Left lung (tissue), 10 donors: ENCODE measurements around the gene CYP51A1. TPM values are rescaled to one million over a fixed set of nuclear protein-coding genes. Genes with fewer than 3 reads are reported as not detected.
A peak's percentile ranks its signal among the peaks of the same experiment; 100 is the strongest.

Experiments
- ATAC-seq: fragments of 200-7000 bp; cut with Tn5 transposase; one replicate; pipeline ENCODE4 v1.9.1; 2020; ENCODE audit warnings: moderate library complexity
- DNase-seq, 4 donors: peaks; one replicate each; pipeline ENCODE4 v3.0.0-alpha.2; 2013 to 2020
- H3K27ac ChIP-seq, 2 donors: fragments of 200-600 bp; sonication (generic) in 1 of 2; one replicate each; pipeline versions ENCODE4 v1.5.0 to v1.8.0; 2020 to 2021
- H3K27me3 ChIP-seq, 2 donors: fragments of 200-600 bp; sonication (generic) in 1 of 2; one replicate each; pipeline versions ENCODE4 v1.5.0 to v1.8.0; 2020 to 2021
- H3K36me3 ChIP-seq, 2 donors: fragments of 200-600 bp; sonication (generic) in 1 of 2; one replicate each; pipeline versions ENCODE4 v1.5.0 to v1.8.0; 2020 to 2021
- H3K4me1 ChIP-seq, 2 donors: fragments of 200-600 bp; one replicate each; pipeline ENCODE4 v1.8.0; 2021
- H3K4me3 ChIP-seq, 2 donors: fragments of 200-600 bp; sonication (generic) in 1 of 2; one replicate each; pipeline versions ENCODE4 v1.5.0 to v1.8.0; 2020 to 2021; ENCODE audit warnings: mild to moderate bottlenecking in 1 of 2
- H3K9me3 ChIP-seq, 2 donors: fragments of 200-600 bp; sonication (generic) in 1 of 2; one replicate each; pipeline versions ENCODE4 v1.5.0 to v1.8.0; 2020 to 2021
- intact Hi-C, 2 donors: fragments of 100-400 bp; cut with DNase I; formaldehyde crosslinking; loops; one replicate each; pipeline versions ENCODE4 v1.11.2 to v1.14.2; 2022
- polyA plus RNA-seq, 6 donors: library from polyadenylated mRNA; unstranded; fragments of 120-200 nt; gene quantifications; one replicate each; pipeline ENCODE4 v1.2.1, GENCODE V29; 2013; ENCODE audit not compliant: insufficient read length in 6 of 6
- total RNA-seq, 2 donors: library from RNA; stranded (reverse); fragmentation: NEBNext Ultra II Directional; extraction: Animal tissue kit (Norgen Biotek cat#: 25700); gene quantifications; one replicate each; pipeline ENCODE4 v1.2.1, GENCODE V29; 2021
- TF ChIP-seq, protein P1 (sequence below), 2 donors: fragments of 200-600 bp; sonication (generic) in 1 of 2; IDR thresholded peaks; one replicate each; pipeline versions ENCODE4 v1.5.0 to v1.8.0; 2021; ENCODE audit warnings: antibody characterized with exemption in 2 of 2
- donor health status: DM: no; HTN: yes; CAD: no.
- donor health status: DM: no; HTN: no; CAD: no.

Gene CYP51A1
- total and polyA plus RNA-seq, 8 donors, result 35.1 to 271 (median 42.7) TPM

DNA sequence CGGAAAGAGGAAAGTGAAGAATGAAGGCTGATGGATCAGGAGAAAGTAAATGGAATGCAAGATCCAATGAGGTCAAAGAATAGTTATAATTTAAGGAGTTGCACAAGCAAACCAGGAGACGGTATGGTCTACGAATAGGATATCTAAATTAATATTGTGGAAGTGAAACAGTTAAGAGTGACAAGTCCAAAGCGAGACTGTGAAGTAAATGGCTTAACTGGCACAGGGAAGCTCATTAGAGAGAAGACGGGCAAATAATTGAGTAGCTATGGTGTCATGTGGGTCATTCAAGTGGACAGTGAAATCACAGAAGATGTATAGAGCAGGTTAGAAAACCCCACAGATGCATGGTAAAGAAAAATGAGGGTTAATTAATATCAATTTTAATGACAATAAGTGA lies 3.2 kb downstream of the CYP51A1 start:
- Histone ChIP-seq H3K4me1 (peaks cover 0 to 34% of the 10 kb centered on the region in 2 donors), H3K36me3 (peaks cover 0 to 42% of the 10 kb centered on the region in 2 donors), H3K27me3 (no peaks in the 10 kb centered on the region), H3K4me3 (peak overlapping the region in 1 of 2 donors; percentile 100), H3K27ac (no peak overlapping the region), H3K9me3 (no peaks in the 10 kb centered on the region)
- ATAC-seq (no peak), DNase-seq (no peak)
- TF ChIP-seq, protein P1, sequence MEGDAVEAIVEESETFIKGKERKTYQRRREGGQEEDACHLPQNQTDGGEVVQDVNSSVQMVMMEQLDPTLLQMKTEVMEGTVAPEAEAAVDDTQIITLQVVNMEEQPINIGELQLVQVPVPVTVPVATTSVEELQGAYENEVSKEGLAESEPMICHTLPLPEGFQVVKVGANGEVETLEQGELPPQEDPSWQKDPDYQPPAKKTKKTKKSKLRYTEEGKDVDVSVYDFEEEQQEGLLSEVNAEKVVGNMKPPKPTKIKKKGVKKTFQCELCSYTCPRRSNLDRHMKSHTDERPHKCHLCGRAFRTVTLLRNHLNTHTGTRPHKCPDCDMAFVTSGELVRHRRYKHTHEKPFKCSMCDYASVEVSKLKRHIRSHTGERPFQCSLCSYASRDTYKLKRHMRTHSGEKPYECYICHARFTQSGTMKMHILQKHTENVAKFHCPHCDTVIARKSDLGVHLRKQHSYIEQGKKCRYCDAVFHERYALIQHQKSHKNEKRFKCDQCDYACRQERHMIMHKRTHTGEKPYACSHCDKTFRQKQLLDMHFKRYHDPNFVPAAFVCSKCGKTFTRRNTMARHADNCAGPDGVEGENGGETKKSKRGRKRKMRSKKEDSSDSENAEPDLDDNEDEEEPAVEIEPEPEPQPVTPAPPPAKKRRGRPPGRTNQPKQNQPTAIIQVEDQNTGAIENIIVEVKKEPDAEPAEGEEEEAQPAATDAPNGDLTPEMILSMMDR (IDR thresholded peaks at IDR 0.05), result no peak
- intact Hi-C loops, result no loop called here

DNA sequence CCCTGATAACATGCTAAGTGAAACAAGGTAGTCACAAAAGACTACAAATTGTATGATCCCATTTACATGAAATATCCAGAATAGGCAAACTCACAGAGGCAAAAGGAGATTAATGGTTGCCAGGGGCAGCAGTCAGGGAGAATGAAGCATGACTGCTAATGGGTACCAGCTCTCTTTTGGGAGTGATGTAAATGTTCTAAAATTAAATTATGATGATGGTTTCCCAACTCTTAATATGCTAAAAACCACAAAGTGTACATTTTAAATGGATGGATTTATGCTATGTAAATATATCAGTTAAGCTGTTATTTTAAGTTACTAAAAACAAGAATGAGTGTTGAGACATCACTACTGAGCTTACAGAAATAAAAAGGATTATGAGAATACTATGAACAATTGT lies 12.6 kb downstream of the CYP51A1 start:
- ATAC-seq, result no peak
- TF ChIP-seq, protein P1 (IDR thresholded peaks at IDR 0.05), result no peak
- no peaks in the 10 kb centered on the region for H3K9me3 ChIP-seq
- peaks cover 0 to 90% of the 10 kb centered on the region in 2 donors for H3K36me3 ChIP-seq
- H3K27me3 ChIP-seq, result no peaks in the 10 kb centered on the region
- no peak for DNase-seq
- intact Hi-C loops, result no loop called here
- H3K4me3 ChIP-seq, result no peak overlapping the region
- H3K4me1 ChIP-seq, result no peaks in the 10 kb centered on the region
- H3K27ac ChIP-seq, result no peak overlapping the region

DNA sequence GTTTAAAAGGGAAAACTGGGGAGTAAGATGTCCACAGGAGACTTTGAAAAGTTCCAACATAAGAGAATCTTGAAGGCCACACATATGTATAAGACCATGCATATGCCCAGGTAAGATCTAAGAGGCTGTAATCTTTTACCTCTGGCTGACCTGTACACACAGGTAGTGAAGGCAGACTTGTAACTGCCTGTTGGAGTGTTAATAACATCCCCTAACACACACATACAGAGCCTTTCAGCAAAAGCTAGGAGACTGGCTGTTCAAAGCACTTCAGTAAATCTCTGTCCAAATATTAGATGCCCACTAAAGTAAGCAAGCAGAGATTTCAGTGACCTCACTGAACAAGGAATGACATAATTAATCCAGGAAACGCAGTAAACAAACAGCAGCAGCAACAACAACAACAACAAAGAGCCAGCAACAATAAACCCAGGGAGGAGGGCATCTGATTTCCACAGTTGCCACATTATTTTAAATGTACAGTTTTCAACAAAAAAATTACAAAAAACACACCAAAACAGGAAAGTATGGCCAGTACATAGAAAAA lies 15.0 kb downstream of the CYP51A1 start:
- no peak overlapping the region for H3K4me3 ChIP-seq

DNA sequence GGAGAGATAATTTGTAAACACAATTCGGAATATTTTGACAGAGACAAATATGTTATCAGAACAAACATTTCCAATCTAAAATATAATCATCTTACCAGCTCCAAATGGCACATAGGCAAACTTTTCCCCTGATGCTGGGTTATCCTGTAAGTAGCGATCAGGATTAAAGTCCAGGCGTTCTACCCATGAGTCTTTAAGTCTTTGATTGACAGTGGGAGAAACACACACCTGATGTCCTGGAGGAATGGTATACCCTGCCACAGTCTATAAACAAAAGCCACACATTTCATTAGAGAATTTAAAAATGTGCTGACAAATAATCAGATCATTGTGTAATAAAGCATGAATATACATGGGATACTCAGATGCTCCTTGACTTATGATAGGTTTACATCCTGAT lies 17.3 kb downstream of the CYP51A1 start:
- Histone ChIP-seq H3K27me3 (no peaks in the 10 kb centered on the region), H3K4me1 (no peaks in the 10 kb centered on the region), H3K36me3 (peaks cover 0 to 90% of the 10 kb centered on the region in 2 donors), H3K4me3 (no peak overlapping the region), H3K27ac (no peak overlapping the region), H3K9me3 (no peaks in the 10 kb centered on the region)
- intact Hi-C loops, result no loop called here
- DNase-seq (no peak), ATAC-seq (no peak)
- TF ChIP-seq, protein P1 (IDR thresholded peaks at IDR 0.05), result no peak

More for the DNA sequence above, 15.0 kb downstream of the CYP51A1 start:
- H3K36me3 ChIP-seq, result peaks cover 0 to 90% of the 10 kb centered on the region in 2 donors
- intact Hi-C loops, result no loop called here
- H3K27me3 ChIP-seq, result no peaks in the 10 kb centered on the region
- H3K4me1 ChIP-seq, result no peaks in the 10 kb centered on the region
- no peaks in the 10 kb centered on the region for H3K9me3 ChIP-seq
- TF ChIP-seq, protein P1 (IDR thresholded peaks at IDR 0.05), result no peak
- no peak for DNase-seq
- H3K27ac ChIP-seq, result no peak overlapping the region
- peak; percentile 40 for ATAC-seq

DNA sequence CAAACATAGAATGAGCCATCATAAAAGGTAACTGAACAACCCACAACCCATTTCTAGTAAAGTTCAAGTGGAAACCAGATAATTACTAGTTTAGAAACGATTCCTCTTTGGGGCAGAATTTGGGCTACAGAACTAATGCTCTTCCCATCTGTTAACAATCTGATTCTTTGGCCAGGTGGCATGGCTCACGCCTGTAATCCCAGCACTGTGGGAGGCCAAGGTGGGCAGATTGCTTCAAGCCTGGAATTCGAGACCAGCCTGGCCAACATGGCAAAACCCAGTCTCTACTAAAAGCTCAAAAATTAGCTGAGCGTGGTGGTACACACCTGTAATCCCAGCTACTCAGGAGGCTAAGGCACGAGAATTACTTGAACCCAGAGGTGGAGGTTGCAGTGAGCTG lies 18.5 kb downstream of the CYP51A1 start:
- no peak overlapping the region for H3K27ac ChIP-seq
- intact Hi-C loops, result no loop called here
- no peaks in the 10 kb centered on the region for H3K4me1 ChIP-seq
- ATAC-seq, result no peak
- TF ChIP-seq, protein P1 (IDR thresholded peaks at IDR 0.05), result no peak
- H3K4me3 ChIP-seq, result no peak overlapping the region
- no peaks in the 10 kb centered on the region for H3K27me3 ChIP-seq
- no peak for DNase-seq
- no peaks in the 10 kb centered on the region for H3K9me3 ChIP-seq
- H3K36me3 ChIP-seq, result peaks cover 0 to 90% of the 10 kb centered on the region in 2 donors
